SK-N-MC (cell line): ENCODE data around the gene RECK.

Experiments
- EZH2 ChIP-seq: fragments of 200-600 bp; sonication (generic); IDR thresholded peaks from one replicate; pipeline ENCODE4 v1.6.1; 2017; ENCODE audit warnings: antibody characterized with exemption
- FOXP2 ChIP-seq: optimal IDR thresholded peaks from 2 replicates; pipeline ENCODE3; 2011; ENCODE audit warnings: mild to moderate bottlenecking, moderate library complexity; ENCODE audit not compliant: insufficient read depth; ENCODE audit errors: extremely low read length, control extremely low read depth
- POLR2AphosphoS5 ChIP-seq: IDR thresholded peaks from 2 replicates; pipeline ENCODE4 v1.6.1; 2012; ENCODE audit warnings: mild to moderate bottlenecking, low read depth, low read length, borderline replicate concordance

- TF ChIP-seq POLR2AphosphoS5 (no peak), EZH2 (no peak), FOXP2 (no peak)
Measured at GRCh38 chr9:36053971-36054370, 17.3 kb downstream of the RECK start.
